HG03135 (cell line): ENCODE data around the gene SRP68.

Experiments
- ATAC-seq: cut with Tn5 transposase; IDR thresholded peaks from one replicate; pipeline ENCODE4 v1.9.1; 2021; ENCODE audit warnings: mild to moderate bottlenecking, moderate library complexity; ENCODE audit not compliant: unreplicated experiment

SRP68 gene

GRCh38 chr17:76072148-76072858 is at the start of gene SRP68:
Gene SRP68, minus strand, starts transcription at chr17:76072517. Its CDS starts 26 bp downstream, at chr17:76072491.
- ATAC-seq, result peak; percentile 79

DNA sequence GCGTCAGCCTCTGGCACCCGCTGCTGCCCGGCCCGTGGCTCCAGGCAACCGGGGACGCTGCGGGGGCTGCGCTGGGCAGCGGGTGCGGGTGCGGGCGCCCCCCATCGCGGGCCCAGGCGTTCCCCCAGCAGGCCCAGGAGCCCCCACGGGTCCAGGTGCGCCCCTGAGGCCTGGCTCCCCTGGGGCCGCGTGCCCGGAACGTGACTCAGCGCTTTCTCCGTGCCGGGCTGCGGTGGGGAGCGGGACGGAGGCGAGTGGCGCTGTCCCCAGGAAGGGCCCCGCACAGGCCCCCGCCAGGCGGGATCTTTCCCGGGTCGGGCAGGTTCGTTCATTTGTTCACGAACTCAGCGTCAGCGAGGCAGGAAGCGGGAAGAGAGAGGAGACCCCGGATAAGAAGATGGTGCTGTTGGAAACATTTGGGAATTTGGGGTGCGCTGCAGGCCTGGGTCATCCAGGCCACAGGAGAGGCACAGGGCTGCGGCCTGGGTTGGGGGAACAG is 49.7 kb upstream of the SRP68 start:
- no peak for ATAC-seq

DNA sequence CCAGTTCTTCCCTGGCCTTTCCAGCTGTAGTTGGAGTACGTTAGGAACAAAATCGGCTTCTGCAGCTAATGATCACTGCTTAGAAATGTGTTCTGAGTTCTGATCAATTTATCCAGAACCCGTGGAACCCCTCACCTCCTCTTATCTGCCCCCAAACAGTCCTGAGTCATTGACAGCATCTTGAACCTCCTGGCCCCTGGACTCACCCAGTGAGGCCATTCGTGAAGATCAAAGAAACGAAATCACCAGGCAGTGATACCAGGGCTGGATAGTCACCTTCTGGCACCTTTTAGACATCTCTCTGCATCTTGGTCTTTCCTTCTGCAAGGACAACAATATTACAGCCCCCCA is 48.3 kb upstream of the SRP68 start:
- no peak for ATAC-seq

GRCh38 chr17:76119409-76120371 is 47.4 kb upstream of the SRP68 start:
- no peak for ATAC-seq

GRCh38 chr17:76115138-76115754 is 42.9 kb upstream of the SRP68 start:
- no peak for ATAC-seq

DNA sequence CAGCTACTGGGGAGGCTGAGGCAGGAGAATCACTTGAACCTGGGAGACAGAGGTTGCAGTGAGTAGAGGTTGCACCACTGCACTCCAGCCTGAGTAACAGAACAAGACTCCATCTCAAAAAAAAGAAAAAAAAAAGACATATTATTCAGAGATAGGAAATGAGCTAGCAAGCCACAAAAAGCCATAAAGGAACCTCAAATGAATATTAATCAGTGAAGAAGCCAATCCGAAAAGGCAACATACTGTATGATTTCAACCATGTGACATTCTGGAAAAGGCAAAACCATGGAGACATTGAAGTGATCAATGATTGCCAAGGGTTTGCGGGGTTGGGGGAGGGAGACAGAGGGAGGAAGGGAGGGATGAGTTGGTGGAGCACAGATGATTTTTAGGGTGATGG is 39.6 kb upstream of the SRP68 start:
- no peak for ATAC-seq

DNA sequence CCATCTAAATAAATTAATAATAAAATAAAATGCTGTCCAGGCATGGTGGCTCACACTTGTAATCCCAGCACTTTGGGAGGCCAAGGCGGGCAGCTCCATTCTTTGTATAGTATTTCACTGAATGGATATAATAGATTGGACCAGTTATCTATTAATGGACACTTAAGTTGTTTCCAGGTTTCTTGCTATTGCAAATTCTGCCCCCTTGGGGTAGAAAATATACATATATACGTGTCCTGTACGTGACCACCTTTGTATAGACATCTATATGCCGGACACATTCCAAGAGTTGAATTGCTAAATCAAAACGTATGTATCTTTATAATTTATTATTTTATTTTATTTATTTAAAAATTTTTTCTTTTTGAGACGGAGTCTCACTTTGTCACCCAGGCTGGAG is 35.2 kb upstream of the SRP68 start:
- ATAC-seq, result no peak

- no peak for ATAC-seq
These were observed 34.4 kb upstream of the SRP68 start for GRCh38 chr17:76106703-76107102.

- no peak for ATAC-seq
These were observed 32.5 kb upstream of the SRP68 start for GRCh38 chr17:76104896-76105231.

DNA sequence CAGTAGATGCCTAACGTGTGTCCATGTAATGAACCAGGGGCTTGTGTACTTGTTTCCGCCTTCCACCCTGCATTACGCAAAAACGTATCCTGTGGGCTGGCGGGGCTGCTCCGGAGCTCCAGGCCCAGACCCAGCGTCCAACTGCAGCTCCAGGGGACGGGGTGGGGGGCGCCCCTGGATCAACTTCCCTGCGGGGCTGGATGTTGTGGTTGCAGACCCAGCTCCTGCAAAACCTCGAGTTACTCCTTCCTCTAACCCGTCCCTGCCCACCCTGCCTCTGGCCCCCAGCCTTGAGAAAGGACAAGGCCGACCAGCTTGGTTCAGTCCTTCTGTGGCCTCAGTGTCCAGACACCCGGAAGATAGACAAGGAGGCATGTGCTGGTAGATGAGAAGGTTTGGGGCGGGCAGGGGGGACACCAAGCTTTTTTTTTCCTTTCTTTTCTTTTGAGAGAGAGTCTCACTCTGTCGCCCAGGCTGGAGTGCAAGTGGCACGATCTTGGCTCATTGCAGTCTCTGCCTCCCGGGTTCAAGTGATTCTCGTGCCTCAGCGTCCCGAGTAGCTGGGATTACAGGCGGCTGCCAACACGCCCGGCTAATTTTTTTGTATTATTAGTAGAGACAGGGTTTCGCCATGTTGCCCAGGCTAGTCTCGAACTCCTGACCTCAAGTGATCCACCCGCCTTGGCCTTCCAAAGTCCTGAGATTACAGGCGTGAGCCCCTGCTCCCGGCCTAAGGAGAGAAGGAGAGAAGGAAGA is 32.0 kb upstream of the SRP68 start:
- peak; percentile 9 for ATAC-seq

- peak; percentile 86 for ATAC-seq
These were observed 31.2 kb upstream of the SRP68 start, which contains the start of gene EXOC7 for GRCh38 chr17:76103274-76104139. Gene EXOC7, minus strand, starts transcription at chr17:76103787. Its CDS starts 95 bp downstream, at chr17:76103692.

DNA sequence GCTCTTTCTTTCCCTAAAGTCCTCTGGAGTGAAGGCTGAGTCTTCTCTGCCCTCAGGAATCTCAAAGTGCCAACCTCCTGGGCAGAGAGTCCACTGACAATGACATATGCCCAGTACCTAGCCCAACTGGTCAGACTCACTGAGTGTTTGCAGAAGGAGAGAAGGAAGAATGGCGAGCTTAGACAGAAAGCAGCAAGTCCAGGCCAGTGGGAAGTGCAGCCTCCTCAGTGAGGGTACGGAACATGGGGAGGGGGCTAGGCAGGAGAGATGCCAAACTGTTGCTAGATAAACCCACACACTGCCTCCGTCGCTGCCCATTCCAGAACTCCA is 30.6 kb upstream of the SRP68 start:
- no peak for ATAC-seq

GRCh38 chr17:76097716-76098295 is 25.5 kb upstream of the SRP68 start:
- ATAC-seq, result no peak

DNA sequence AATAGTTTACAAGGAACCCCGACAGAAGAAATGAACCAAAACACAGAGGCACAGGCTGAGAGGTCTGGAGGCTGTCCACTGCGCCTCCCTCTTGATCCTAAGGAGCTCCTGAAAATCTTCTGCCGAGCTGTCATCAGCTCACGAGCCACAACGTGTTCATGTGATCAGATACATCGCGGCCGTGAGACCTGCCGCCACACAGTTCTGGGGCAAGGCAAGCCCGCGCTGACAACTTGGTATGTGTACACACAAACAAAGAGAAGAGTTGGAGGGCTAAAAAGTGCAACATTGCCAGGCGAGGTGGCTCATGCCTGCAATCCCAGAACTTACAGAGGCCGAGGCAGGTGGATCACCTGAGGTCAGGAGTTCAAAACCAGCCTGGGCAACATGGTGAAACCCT is 23.6 kb upstream of the SRP68 start:
- ATAC-seq, result no peak

GRCh38 chr17:76094046-76094445 is 21.7 kb upstream of the SRP68 start:
- no peak for ATAC-seq

DNA sequence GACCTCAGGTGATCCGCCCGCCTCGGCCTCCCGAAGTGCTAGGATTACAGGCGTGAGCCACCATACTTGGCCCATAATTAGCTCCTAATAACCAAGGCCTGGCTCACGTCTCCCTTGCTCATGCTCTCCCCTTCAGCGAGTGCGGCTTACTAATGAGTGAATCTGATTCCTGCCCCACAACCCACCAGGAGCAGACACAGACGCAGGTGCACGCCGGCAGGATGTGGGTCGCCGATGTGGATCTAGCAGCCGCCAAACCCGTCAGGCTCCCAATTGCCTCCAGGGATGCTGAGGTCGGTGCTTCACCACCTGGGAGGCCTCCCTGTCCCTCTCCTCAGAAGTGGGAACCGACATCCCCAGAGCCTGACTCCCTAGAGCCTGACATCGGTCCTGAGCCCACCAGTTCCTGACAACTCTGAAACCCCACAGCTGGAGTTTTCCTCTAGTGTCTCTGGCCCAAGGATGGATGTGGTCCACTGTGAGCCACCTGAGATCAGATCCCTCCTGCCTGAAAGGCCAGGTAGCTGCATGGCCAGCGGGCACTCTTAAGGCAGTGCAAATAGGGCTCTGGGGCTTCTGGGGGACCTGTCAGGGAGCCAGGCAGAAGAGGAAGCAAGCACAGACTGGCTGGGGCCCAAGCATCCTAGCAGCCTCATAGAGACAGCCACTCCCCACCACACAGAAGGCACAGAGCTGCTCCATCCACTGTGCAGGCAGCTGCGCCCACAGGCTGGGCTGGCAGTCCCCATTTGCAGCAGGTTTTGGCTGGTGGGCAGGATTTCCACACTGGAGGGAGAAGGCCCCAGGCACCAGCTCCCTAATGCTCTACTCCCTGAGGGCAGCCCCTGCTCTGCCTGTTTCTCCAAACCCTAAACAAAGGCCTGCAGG is 20.5 kb upstream of the SRP68 start:
- no peak for ATAC-seq

- ATAC-seq, result no peak
These were observed 19.4 kb upstream of the SRP68 start for GRCh38 chr17:76091526-76092286.
